GM23338 (cell line): Measurements from ENCODE around the gene GHDC. TPM values are rescaled to one million over a fixed set of nuclear protein-coding genes. Genes with fewer than 3 reads are reported as not detected.

Source experiments
- ATAC-seq: fragments of 200-7000 bp; cut with Tn5 transposase; 3 replicates; pipeline ENCODE4 v1.9.1; 2020
- DNase-seq: peaks from one replicate; pipeline ENCODE4 v3.0.0-alpha.2; 2015; ENCODE audit warnings: low spot score
- H2AFZ ChIP-seq: fragments of 200-600 bp; sonication (generic); 2 replicates; pipeline ENCODE4 v1.8.0; 2016; ENCODE audit warnings: antibody characterized with exemption, mild to moderate bottlenecking, moderate library complexity
- H3F3A ChIP-seq: fragments of 200-600 bp; sonication (generic); replicated peaks from 2 replicates; pipeline ENCODE4 v1.8.0; 2017; ENCODE audit warnings: antibody characterized with exemption, mixed run types, low read depth
- H3K27ac ChIP-seq: fragments of 200-600 bp; sonication (generic); 2 replicates; pipeline ENCODE4 v1.6.1; 2016; ENCODE audit warnings: low read depth
- H3K27me3 ChIP-seq: fragments of 200-600 bp; sonication (generic); 2 replicates; pipeline ENCODE4 v1.8.0; 2016; ENCODE audit warnings: mild to moderate bottlenecking, mixed run types, moderate library complexity; ENCODE audit not compliant: insufficient read depth
- H3K36me3 ChIP-seq: fragments of 200-600 bp; sonication (generic); 2 replicates; pipeline ENCODE4 v1.8.0; 2016; ENCODE audit warnings: mild to moderate bottlenecking; ENCODE audit not compliant: insufficient read depth
- H3K4me1 ChIP-seq: fragments of 200-600 bp; sonication (generic); 2 replicates; pipeline ENCODE4 v1.8.0; 2016; ENCODE audit warnings: mild to moderate bottlenecking, moderate library complexity; ENCODE audit not compliant: insufficient read depth
- H3K4me2 ChIP-seq: fragments of 200-600 bp; sonication (generic); 2 replicates; pipeline ENCODE4 v1.7.1; 2017; ENCODE audit warnings: mixed run types
- H3K4me3 ChIP-seq: fragments of 200-600 bp; sonication (generic); 2 replicates; pipeline ENCODE4 v1.6.1; 2016; ENCODE audit warnings: mixed run types
- H3K79me2 ChIP-seq: fragments of 200-600 bp; sonication (generic); replicated peaks from 2 replicates; pipeline ENCODE4 v1.8.0; 2017; ENCODE audit warnings: mild to moderate bottlenecking; ENCODE audit not compliant: insufficient read depth
- H3K9me2 ChIP-seq: fragments of 200-600 bp; sonication (generic); 2 replicates; pipeline ENCODE4 v1.8.0; 2017; ENCODE audit not compliant: insufficient read depth
- H4K20me1 ChIP-seq: fragments of 200-600 bp; sonication (generic); replicated peaks from 2 replicates; pipeline ENCODE4 v1.8.0; 2017; ENCODE audit warnings: mild to moderate bottlenecking; ENCODE audit not compliant: insufficient read depth
- H3K27ac Mint-ChIP-seq: 2 replicates; pipeline ENCODE4 v1.8.0; 2020; ENCODE audit warnings: inconsistent platforms, mild to moderate bottlenecking, moderate library complexity, mixed read lengths
- H3K27me3 Mint-ChIP-seq: 3 replicates; pipeline ENCODE4 v1.8.0; 2022; ENCODE audit warnings: low read depth, mild to moderate bottlenecking, moderate library complexity, mixed read lengths, inconsistent platforms; ENCODE audit not compliant: insufficient read depth, poor library complexity
- H3K36me3 Mint-ChIP-seq: 3 replicates; pipeline ENCODE4 v1.8.0; 2021; ENCODE audit warnings: low read depth, mild to moderate bottlenecking, inconsistent platforms, moderate library complexity, mixed read lengths
- H3K4me1 Mint-ChIP-seq: 3 replicates; pipeline ENCODE4 v1.8.0; 2020; ENCODE audit warnings: mild to moderate bottlenecking, inconsistent platforms, mixed read lengths
- H3K4me3 Mint-ChIP-seq: 3 replicates; pipeline ENCODE4 v1.8.0; 2021; ENCODE audit warnings: moderate library complexity, mild to moderate bottlenecking, inconsistent platforms, mixed read lengths
- H3K9me3 Mint-ChIP-seq: 3 replicates; pipeline ENCODE4 v1.8.0; 2020; ENCODE audit warnings: moderate library complexity, mild to moderate bottlenecking, inconsistent platforms, mixed read lengths
- CREB1 ChIP-seq: fragments of 250-450 bp; sonication (Bioruptor Pico); IDR thresholded peaks from 2 replicates; pipeline ENCODE4 v1.5.0; 2020; ENCODE audit warnings: low read depth, mild to moderate bottlenecking, moderate library complexity
- CTCF ChIP-seq, 2 experiments: fragments of 200-600 bp in 1 of 2; sonication (generic) in 1 of 2; conservative IDR thresholded peaks; 2 replicates each; pipeline versions ENCODE4 v1.5.1 to v1.6.1; 2016 to 2017; ENCODE audit warnings: antibody characterized with exemption in 2 of 2, low read depth in 2 of 2, mild to moderate bottlenecking in 2 of 2, moderate library complexity in 1 of 2
- ETS1 ChIP-seq: IDR thresholded peaks from 2 replicates; pipeline ENCODE4 v1.6.1; 2016; ENCODE audit warnings: antibody characterized with exemption
- EZH2 ChIP-seq: fragments of 200-600 bp; sonication (generic); IDR thresholded peaks from one replicate; pipeline ENCODE4 v1.8.0; 2017; ENCODE audit warnings: antibody characterized with exemption, mild to moderate bottlenecking, low read depth; ENCODE audit not compliant: unreplicated experiment
- EZH2phosphoT487 ChIP-seq: fragments of 200-600 bp; sonication (generic); IDR thresholded peaks from one replicate; pipeline ENCODE4 v1.8.1; 2018; ENCODE audit warnings: antibody characterized with exemption; ENCODE audit not compliant: unreplicated experiment
- JUNB ChIP-seq: IDR thresholded peaks from one replicate; pipeline ENCODE4 v1.6.1; 2016; ENCODE audit warnings: antibody characterized with exemption; ENCODE audit not compliant: unreplicated experiment
- NANOG ChIP-seq: IDR thresholded peaks from 2 replicates; pipeline ENCODE4 v1.6.1; 2016; ENCODE audit warnings: antibody characterized with exemption, borderline replicate concordance
- POLR2AphosphoS5 ChIP-seq: IDR thresholded peaks from 2 replicates; pipeline ENCODE4 v1.6.1; 2016; ENCODE audit warnings: antibody characterized with exemption, low read depth
- STAT1 ChIP-seq: IDR thresholded peaks from one replicate; pipeline ENCODE4 v1.6.1; 2016; ENCODE audit warnings: antibody characterized with exemption; ENCODE audit not compliant: unreplicated experiment
- ZNF331 ChIP-seq: fragments of 250-450 bp; sonication (Bioruptor Pico); IDR thresholded peaks from 2 replicates; pipeline ENCODE4 v1.5.0; 2020; ENCODE audit warnings: low read depth, mild to moderate bottlenecking, moderate library complexity
- ZNF462 ChIP-seq: fragments of 250-450 bp; sonication (Bioruptor Pico); IDR thresholded peaks from 2 replicates; pipeline ENCODE4 v1.5.0; 2020; ENCODE audit warnings: mild to moderate bottlenecking, moderate library complexity
- polyA plus RNA-seq: library from polyadenylated mRNA; unstranded; fragments of >200 nt; fragmentation: Nextera tagmentation; extraction: Ambion mirVana; gene quantifications from 2 replicates; pipeline ENCODE4 v1.2.1, GENCODE V29; 2016
- total RNA-seq: library from RNA; depleted of rRNA; stranded (reverse); fragments of >200 nt; shearing (Covaris generic); gene quantifications from 2 replicates; pipeline ENCODE4 v1.2.3, GENCODE V29; 2014

The GHDC gene
- total and polyA plus RNA-seq, 2 experiments from 2014 or later = 4.0 to 13.8 TPM

- TF ChIP-seq NANOG (no peak), STAT1 (no peak)
- ATAC-seq (no peak), DNase-seq (no peak)
- Histone ChIP-seq H3K79me2 (no peaks in the 10 kb centered on the region), H3K4me2 (no peak overlapping the region), H3F3A (peaks cover 11% of the 10 kb centered on the region), H3K4me1 (peaks cover 3% of the 10 kb centered on the region; the same call in 1 of the 2 replicates), H3K27me3 (peaks cover 31% of the 10 kb centered on the region), H4K20me1 (peaks cover 4% of the 10 kb centered on the region; the same call in 1 of the 2 replicates), H3K9me2 (no peaks in the 10 kb centered on the region), H2AFZ (no peak overlapping the region), H3K4me3 (no peak overlapping the region; the same call in 1 of the 2 replicates), H3K36me3 (no peaks in the 10 kb centered on the region), H3K27ac (no peak overlapping the region)
- H3K4me3 Mint-ChIP-seq = peak overlapping the region; percentile 82; the same call in 1 of the 3 replicates
- no peaks in the 10 kb centered on the region; the same call in 2 of the 3 replicates for H3K9me3 Mint-ChIP-seq
- H3K27me3 Mint-ChIP-seq = peaks cover 41% of the 10 kb centered on the region
- H3K36me3 Mint-ChIP-seq = no peaks in the 10 kb centered on the region
- H3K27ac Mint-ChIP-seq = no peak overlapping the region
- H3K4me1 Mint-ChIP-seq = peaks cover 21% of the 10 kb centered on the region
These were observed 15.0 kb downstream of the GHDC start for GRCh38 chr17:42179335-42179734.

- no peak overlapping the region for H3K4me2 ChIP-seq
- Mint-ChIP-seq H3K36me3 (no peaks in the 10 kb centered on the region), H3K27me3 (peaks cover 40% of the 10 kb centered on the region), H3K4me3 (no peak overlapping the region), H3K4me1 (peaks cover 18% of the 10 kb centered on the region), H3K9me3 (no peaks in the 10 kb centered on the region; the same call in 2 of the 3 replicates), H3K27ac (no peak overlapping the region)
- no peaks in the 10 kb centered on the region for H3K79me2 ChIP-seq
- peaks cover 10% of the 10 kb centered on the region for H3F3A ChIP-seq
- no peaks in the 10 kb centered on the region for H3K9me2 ChIP-seq
- no peak overlapping the region for H3K4me3 ChIP-seq
- no peak overlapping the region for H2AFZ ChIP-seq
- peaks cover 4% of the 10 kb centered on the region; the same call in 1 of the 2 replicates for H4K20me1 ChIP-seq
- peaks cover 29% of the 10 kb centered on the region for H3K27me3 ChIP-seq
- no peak overlapping the region for H3K27ac ChIP-seq
- H3K4me1 ChIP-seq = peaks cover 3% of the 10 kb centered on the region; the same call in 1 of the 2 replicates
- ATAC-seq = no peak
- H3K36me3 ChIP-seq = no peaks in the 10 kb centered on the region
- DNase-seq = peak; percentile 20
- TF ChIP-seq CREB1 (CRISPR knock-in tag) (no peak), ZNF331 (CRISPR knock-in tag) (no peak), CTCF (conservative IDR thresholded peaks at IDR 0.05; ENCODE audit: low read depth in 2 of 2) (no peak), POLR2AphosphoS5 (no peak), NANOG (no peak), EZH2phosphoT487 (no peak), ETS1 (no peak), JUNB (no peak), EZH2 (no peak), ZNF462 (no peak), STAT1 (no peak)
These were observed 15.5 kb downstream of the GHDC start for GRCh38 chr17:42178817-42179216.
